Right lobe of liver (tissue), 6 donors: ENCODE data around the gene SCAND1. TPM values are rescaled to one million over a fixed set of nuclear protein-coding genes. Genes with fewer than 3 reads are reported as not detected.

Experiments
- ATAC-seq, 4 donors: fragments of 200-7000 bp; cut with Tn5 transposase; one replicate each; pipeline ENCODE4 v1.9.1; 2020; ENCODE audit warnings: mild to moderate bottlenecking in 4 of 4, moderate library complexity in 4 of 4
- DNase-seq, 3 donors: peaks; one replicate each; pipeline ENCODE4 v3.0.0-alpha.2; 2020
- H3K27ac ChIP-seq, 3 donors: fragments of 200-600 bp; one replicate each; pipeline ENCODE4 v1.8.0; 2022
- H3K27me3 ChIP-seq, 2 donors: fragments of 200-600 bp; one replicate each; pipeline ENCODE4 v1.8.0; 2022
- H3K36me3 ChIP-seq, 4 donors: fragments of 200-600 bp; sonication (generic) in 1 of 4; one replicate each; pipeline versions ENCODE4 v1.5.1 to v1.8.0; 2017 to 2022; ENCODE audit warnings: control low read depth in 1 of 4
- H3K4me1 ChIP-seq, 4 donors: fragments of 200-600 bp; sonication (generic) in 1 of 4; one replicate each; pipeline versions ENCODE4 v1.5.1 to v1.8.0; 2017 to 2022; ENCODE audit warnings: control low read depth in 1 of 4
- H3K4me3 ChIP-seq, 3 donors: fragments of 200-600 bp; one replicate each; pipeline ENCODE4 v1.8.0; 2022
- H3K9me3 ChIP-seq, 4 donors: fragments of 200-600 bp; sonication (generic) in 1 of 4; one replicate each; pipeline versions ENCODE4 v1.5.1 to v1.8.0; 2017 to 2022; ENCODE audit warnings: control low read depth in 1 of 4
- CTCF ChIP-seq, 4 donors: fragments of 200-600 bp in 3 of 4; fragments of 450-650 bp in 1 of 4; IDR thresholded peaks; one replicate each; pipeline versions ENCODE4 v1.5.1 to v1.8.0; 2016 to 2022; ENCODE audit warnings: antibody characterized with exemption in 4 of 4, mild to moderate bottlenecking in 2 of 4
- POLR2A ChIP-seq: fragments of 450-650 bp; IDR thresholded peaks from one replicate; pipeline ENCODE4 v1.6.1; 2017; ENCODE audit warnings: antibody characterized with exemption, mild to moderate bottlenecking
- WGBS: methylation state at CpG from one replicate; pipeline ENCODE4 v1.1.6; 2018; ENCODE audit warnings: low coverage, low lambda C conversion rate; ENCODE audit not compliant: insufficient coverage; ENCODE audit errors: missing lambda C conversion rate; 5-methylcytosine and 5-hydroxymethylcytosine counted together
- intact Hi-C, 2 donors: fragments of 100-400 bp; cut with DNase I; formaldehyde crosslinking; loops; one replicate each; pipeline versions ENCODE4 v1.11.2 to v1.14.1; 2022
- total RNA-seq, 6 experiments: library from RNA; depleted of rRNA in 2 of 6; stranded (reverse); fragments of >200 nt in 2 of 6; fragmentation: NEBNext Ultra II Directional in 3 of 6; extraction: Animal tissue kit (Norgen Biotek cat#: 25700) in 3 of 6; gene quantifications; one replicate each; pipeline versions ENCODE4 v1.1.0 to v1.2.4, GENCODE V29; 2016 to 2023
- donor health status: DM: no; HTN: yes; CAD: no.
- donor health status: DM: no; HTN: no; CAD: no.
- donor health status: DM: no; HTN: no; CAD: no.
- donor health status: DM: no; HTN: yes; CAD: no.
- donor health status: DM: no; HTN: yes; CAD: no.

SCAND1 gene
- total RNA-seq, 6 experiments from 2014 or later: 35.5 to 106 (median 43.8) TPM

- DNase-seq: no peak
- TF ChIP-seq POLR2A: no peak
- Histone ChIP-seq H3K36me3 (no peaks in the 10 kb centered on the region), H3K9me3 (no peaks in the 10 kb centered on the region), H3K4me3 (no peak overlapping the region), H3K27me3 (no peaks in the 10 kb centered on the region), H3K27ac (no peak overlapping the region), H3K4me1 (no peaks in the 10 kb centered on the region)
- 66% methylated on average over 9 of the region's 9 CpGs for WGBS
- no peak for ATAC-seq
- intact Hi-C loops: no loop called here
Observed at GRCh38 chr20:35975576-35976373, 21.5 kb upstream of the SCAND1 start.

GRCh38 chr20:35974256-35974655 lies 20.0 kb upstream of the SCAND1 start:
- Histone ChIP-seq H3K36me3 (no peaks in the 10 kb centered on the region), H3K9me3 (no peaks in the 10 kb centered on the region), H3K4me3 (no peak overlapping the region), H3K27me3 (no peaks in the 10 kb centered on the region), H3K27ac (no peak overlapping the region), H3K4me1 (no peaks in the 10 kb centered on the region)
- DNase-seq: no peak
- intact Hi-C loops: no loop called here
- ATAC-seq: no peak
- TF ChIP-seq POLR2A (no peak), CTCF (IDR thresholded peaks at IDR 0.05) (no peak)
- WGBS: 44% methylated on average over 2 of the region's 4 CpGs

- WGBS: 89% methylated on average over 4 of the region's 4 CpGs
- H3K4me1 ChIP-seq: no peaks in the 10 kb centered on the region
- intact Hi-C loops: no loop called here
- ATAC-seq (no peak), DNase-seq (no peak)
- no peak overlapping the region for H3K27ac ChIP-seq
- no peak for TF ChIP-seq CTCF (IDR thresholded peaks at IDR 0.05)
- no peak for TF ChIP-seq POLR2A
- no peaks in the 10 kb centered on the region for H3K27me3 ChIP-seq
- no peaks in the 10 kb centered on the region for H3K36me3 ChIP-seq
- no peak overlapping the region for H3K4me3 ChIP-seq
- H3K9me3 ChIP-seq: no peaks in the 10 kb centered on the region
Observed at GRCh38 chr20:35972462-35972861, 18.2 kb upstream of the SCAND1 start.

- H3K27me3 ChIP-seq: no peaks in the 10 kb centered on the region
- no peaks in the 10 kb centered on the region for H3K36me3 ChIP-seq
- 88% methylated on average over 2 of the region's 2 CpGs for WGBS
- no peak overlapping the region for H3K27ac ChIP-seq
- no peak overlapping the region for H3K4me3 ChIP-seq
- no peak for ATAC-seq
- DNase-seq: no peak
- H3K9me3 ChIP-seq: no peaks in the 10 kb centered on the region
- no peaks in the 10 kb centered on the region for H3K4me1 ChIP-seq
- intact Hi-C loops: no loop called here
- TF ChIP-seq POLR2A (no peak), CTCF (IDR thresholded peaks at IDR 0.05) (no peak)
Observed at GRCh38 chr20:35971981-35972380, 17.7 kb upstream of the SCAND1 start.

- H3K27ac ChIP-seq: no peak overlapping the region
- H3K36me3 ChIP-seq: no peaks in the 10 kb centered on the region
- intact Hi-C loops: no loop called here
- WGBS: 80% methylated on average over 1 of the region's 1 CpG
- no peak for TF ChIP-seq POLR2A
- TF ChIP-seq CTCF (IDR thresholded peaks at IDR 0.05): no peak
- no peak overlapping the region for H3K4me3 ChIP-seq
- DNase-seq (no peak), ATAC-seq (peak in 1 of 4 donors; percentile 49)
- no peaks in the 10 kb centered on the region for H3K4me1 ChIP-seq
- no peaks in the 10 kb centered on the region for H3K27me3 ChIP-seq
- no peaks in the 10 kb centered on the region for H3K9me3 ChIP-seq
Observed at GRCh38 chr20:35968930-35969329, 14.6 kb upstream of the SCAND1 start.
